Neuron (in vitro differentiated cells): ENCODE results near the gene ICA1.
A peak's percentile ranks its signal among the peaks of the same experiment; 100 is the strongest.

Experiments
- H2AFZ ChIP-seq: one replicate; pipeline ENCODE4 v1.6.1; 2013; ENCODE audit warnings: low read depth, mild to moderate bottlenecking, inconsistent platforms, low read length, moderate library complexity
- H3K27me3 ChIP-seq: one replicate; pipeline ENCODE4 v1.6.1; 2013; ENCODE audit warnings: low read length; ENCODE audit not compliant: insufficient read depth
- H3K36me3 ChIP-seq: one replicate; pipeline ENCODE4 v1.6.1; 2013; ENCODE audit warnings: low read length; ENCODE audit not compliant: insufficient read depth
- H3K4me1 ChIP-seq: one replicate; pipeline ENCODE4 v1.6.1; 2013; ENCODE audit warnings: low read length; ENCODE audit not compliant: insufficient read depth
- H3K4me3 ChIP-seq: 2 replicates; pipeline ENCODE4 v1.5.1; 2013; ENCODE audit warnings: mild to moderate bottlenecking, low read length, moderate library complexity
- H3K9me3 ChIP-seq: one replicate; pipeline ENCODE4 v1.6.1; 2013; ENCODE audit warnings: low read length

Gene ICA1

DNA sequence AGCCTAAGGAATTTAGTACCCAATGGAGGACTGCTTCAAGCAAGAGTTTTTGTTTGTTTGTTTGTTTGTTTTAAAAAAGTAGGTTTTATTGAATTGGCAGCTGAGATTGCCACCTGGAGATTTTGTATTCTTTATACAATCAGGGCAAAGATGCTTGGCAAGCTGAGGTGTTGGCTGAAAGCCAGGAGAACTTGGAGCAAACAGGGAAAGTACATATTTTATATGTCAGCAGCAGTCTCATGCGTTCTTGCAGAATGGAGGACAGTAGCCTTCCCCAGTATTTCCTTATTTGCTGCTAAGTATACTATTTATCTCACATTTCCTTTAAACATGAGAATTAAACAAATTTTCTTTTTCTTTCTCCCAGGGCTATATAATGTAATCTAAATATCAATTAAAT, 22.6 kb upstream of the ICA1 start:
- Histone ChIP-seq H3K4me3 (no peak overlapping the region), H3K9me3 (no peaks in the 10 kb centered on the region), H3K36me3 (no peaks in the 10 kb centered on the region), H2AFZ (no peak overlapping the region), H3K27me3 (no peaks in the 10 kb centered on the region), H3K4me1 (no peaks in the 10 kb centered on the region)

- Histone ChIP-seq H3K4me1 (no peaks in the 10 kb centered on the region), H3K27me3 (no peaks in the 10 kb centered on the region), H2AFZ (no peak overlapping the region), H3K4me3 (no peak overlapping the region), H3K9me3 (no peaks in the 10 kb centered on the region), H3K36me3 (no peaks in the 10 kb centered on the region)
These were observed 22.0 kb upstream of the ICA1 start for GRCh38 chr7:8283968-8284367.

- H2AFZ ChIP-seq = no peak overlapping the region
- no peaks in the 10 kb centered on the region for H3K4me1 ChIP-seq
- H3K4me3 ChIP-seq = no peak overlapping the region
- no peaks in the 10 kb centered on the region for H3K9me3 ChIP-seq
- H3K27me3 ChIP-seq = no peaks in the 10 kb centered on the region
- H3K36me3 ChIP-seq = no peaks in the 10 kb centered on the region
These were observed 20.9 kb upstream of the ICA1 start for GRCh38 chr7:8282871-8283270.

DNA sequence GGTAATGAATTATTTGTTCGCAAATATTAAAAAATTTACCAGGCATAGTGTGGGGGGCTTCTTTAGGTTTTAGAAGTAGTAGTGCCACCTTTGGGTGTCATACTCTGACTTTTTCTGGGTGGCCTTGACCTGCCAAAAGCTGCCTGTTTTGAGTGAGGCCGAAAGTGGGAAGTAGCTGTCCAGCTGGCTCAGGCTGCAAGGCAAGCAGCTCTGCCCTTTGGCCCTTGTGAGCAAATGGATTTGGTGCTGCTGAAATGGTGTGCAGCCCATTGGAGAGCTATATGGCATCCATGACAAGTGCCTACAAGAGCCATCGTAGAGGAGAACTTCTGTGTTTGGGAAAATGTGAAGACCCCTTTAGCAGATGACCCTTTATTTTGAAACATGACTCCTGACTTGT, 20.2 kb upstream of the ICA1 start:
- Histone ChIP-seq H3K36me3 (no peaks in the 10 kb centered on the region), H3K27me3 (no peaks in the 10 kb centered on the region), H2AFZ (no peak overlapping the region), H3K4me1 (no peaks in the 10 kb centered on the region), H3K4me3 (no peak overlapping the region), H3K9me3 (no peaks in the 10 kb centered on the region)

- Histone ChIP-seq H3K4me1 (no peaks in the 10 kb centered on the region), H3K9me3 (no peaks in the 10 kb centered on the region), H3K4me3 (no peak overlapping the region), H3K36me3 (no peaks in the 10 kb centered on the region), H2AFZ (no peak overlapping the region), H3K27me3 (no peaks in the 10 kb centered on the region)
These were observed 16.2 kb upstream of the ICA1 start for GRCh38 chr7:8278183-8278582.

DNA sequence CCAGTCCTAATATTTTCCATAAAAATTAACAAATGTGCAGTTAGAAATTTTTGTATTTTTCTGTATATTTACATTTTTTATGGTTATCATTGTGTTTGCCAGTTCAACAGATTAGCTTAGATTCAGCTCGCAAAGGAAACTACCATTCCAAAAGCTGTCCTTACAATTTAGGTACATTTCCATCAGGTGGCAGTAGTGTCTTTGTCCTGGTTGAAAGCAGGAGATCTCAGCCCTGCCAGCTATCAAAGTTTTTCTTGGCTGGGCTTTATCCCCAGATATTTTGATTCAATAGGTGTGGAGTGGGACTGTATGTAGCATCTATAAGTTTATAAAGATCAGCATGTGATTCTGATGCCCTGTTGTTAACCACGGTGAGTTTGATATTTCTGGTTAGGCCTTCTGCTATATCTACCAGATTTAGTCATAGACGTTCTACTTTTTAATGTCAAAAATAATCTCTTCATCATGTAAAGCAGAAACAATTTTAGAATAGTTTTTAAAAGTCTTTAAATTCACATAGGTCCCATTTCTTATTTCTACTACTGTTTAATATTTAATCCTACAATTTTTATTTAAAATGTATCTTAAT, 15.5 kb upstream of the ICA1 start:
- Histone ChIP-seq H3K27me3 (no peaks in the 10 kb centered on the region), H3K9me3 (no peaks in the 10 kb centered on the region), H2AFZ (no peak overlapping the region), H3K4me3 (no peak overlapping the region), H3K4me1 (no peaks in the 10 kb centered on the region), H3K36me3 (no peaks in the 10 kb centered on the region)

GRCh38 chr7:8274589-8274988, 12.6 kb upstream of the ICA1 start:
- H2AFZ ChIP-seq = no peak overlapping the region
- no peak overlapping the region for H3K4me3 ChIP-seq
- H3K36me3 ChIP-seq = no peaks in the 10 kb centered on the region
- no peaks in the 10 kb centered on the region for H3K9me3 ChIP-seq
- H3K27me3 ChIP-seq = no peaks in the 10 kb centered on the region
- no peaks in the 10 kb centered on the region for H3K4me1 ChIP-seq

- H2AFZ ChIP-seq = no peak overlapping the region
- no peaks in the 10 kb centered on the region for H3K27me3 ChIP-seq
- H3K36me3 ChIP-seq = no peaks in the 10 kb centered on the region
- no peaks in the 10 kb centered on the region for H3K9me3 ChIP-seq
- H3K4me1 ChIP-seq = no peaks in the 10 kb centered on the region
- H3K4me3 ChIP-seq = no peak overlapping the region
These were observed 10.0 kb upstream of the ICA1 start for GRCh38 chr7:8271960-8272359.

DNA sequence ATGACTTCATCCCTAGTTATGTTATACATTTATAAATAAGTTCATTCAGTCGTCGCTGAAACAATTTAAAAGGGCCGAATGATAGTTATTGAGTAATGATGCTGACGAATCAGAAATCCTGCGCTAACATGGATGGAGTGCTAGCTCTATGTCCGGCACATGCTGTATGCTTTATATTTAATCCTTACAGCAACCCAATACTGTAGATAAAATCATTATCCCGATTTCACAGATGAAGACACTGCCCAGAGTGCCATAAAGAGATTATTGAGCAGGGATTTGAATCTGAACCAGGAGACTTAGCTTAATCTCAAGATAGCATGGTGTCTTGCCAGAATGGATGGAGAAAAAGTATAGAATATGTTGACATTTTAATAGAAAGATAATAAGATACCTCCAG, 1.1 kb upstream of the ICA1 start:
- Histone ChIP-seq H3K4me3 (no peak overlapping the region), H3K9me3 (peaks cover 5% of the 10 kb centered on the region), H3K36me3 (no peaks in the 10 kb centered on the region), H2AFZ (no peak overlapping the region), H3K27me3 (no peaks in the 10 kb centered on the region), H3K4me1 (no peaks in the 10 kb centered on the region)

GRCh38 chr7:8260871-8261694, 884 bp downstream of the ICA1 start:
- Histone ChIP-seq H3K27me3 (no peaks in the 10 kb centered on the region), H3K4me3 (peak overlapping the region; percentile 65), H2AFZ (peak overlapping the region; percentile 60), H3K9me3 (peaks cover 8% of the 10 kb centered on the region), H3K4me1 (no peaks in the 10 kb centered on the region), H3K36me3 (no peaks in the 10 kb centered on the region)

GRCh38 chr7:8259586-8260222, 2.3 kb downstream of the ICA1 start:
- Histone ChIP-seq H3K9me3 (peaks cover 8% of the 10 kb centered on the region), H3K4me3 (no peak overlapping the region), H2AFZ (no peak overlapping the region), H3K36me3 (no peaks in the 10 kb centered on the region), H3K27me3 (no peaks in the 10 kb centered on the region), H3K4me1 (no peaks in the 10 kb centered on the region)

DNA sequence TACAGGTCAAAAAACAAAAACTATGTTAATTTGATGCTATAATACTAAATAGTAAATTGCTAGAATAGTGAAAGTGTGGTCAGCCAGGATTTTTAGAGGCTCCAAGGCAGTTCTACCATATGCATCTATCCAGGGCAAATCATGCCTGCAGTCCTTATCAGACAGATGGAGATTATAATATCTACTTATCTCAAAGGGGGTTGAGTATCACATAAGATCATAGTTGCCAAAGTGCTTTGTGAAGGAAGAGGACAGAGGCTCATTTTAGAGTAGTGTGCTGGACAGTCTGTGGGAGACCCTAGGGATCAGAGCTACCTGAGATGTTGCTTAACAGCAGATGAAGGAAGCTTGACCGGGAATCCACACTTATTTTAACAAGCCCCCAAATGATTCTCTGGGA, 3.2 kb downstream of the ICA1 start:
- no peak overlapping the region for H3K4me3 ChIP-seq
- peaks cover 8% of the 10 kb centered on the region for H3K9me3 ChIP-seq
- H3K36me3 ChIP-seq = no peaks in the 10 kb centered on the region
- H3K4me1 ChIP-seq = no peaks in the 10 kb centered on the region
- H2AFZ ChIP-seq = no peak overlapping the region
- no peaks in the 10 kb centered on the region for H3K27me3 ChIP-seq

DNA sequence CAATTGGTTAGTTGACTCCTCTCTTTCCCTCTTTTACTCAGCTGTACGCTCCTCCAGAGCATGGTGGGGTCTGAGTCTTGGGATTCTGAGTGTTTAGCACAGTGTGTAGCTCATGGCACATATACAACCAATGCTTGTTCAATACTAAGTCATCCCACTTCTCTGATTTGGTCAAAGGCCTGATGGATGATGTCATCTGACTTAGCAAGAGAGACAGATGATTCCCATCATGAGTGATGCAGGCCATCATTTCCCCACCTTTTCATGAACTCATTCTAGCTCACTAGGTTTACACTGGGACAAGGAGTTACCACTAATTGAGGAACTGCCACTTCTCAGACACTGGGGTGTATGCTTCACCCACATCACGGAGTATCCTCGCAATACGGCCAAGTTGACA, 3.8 kb downstream of the ICA1 start:
- Histone ChIP-seq H3K36me3 (no peaks in the 10 kb centered on the region), H3K27me3 (no peaks in the 10 kb centered on the region), H3K9me3 (peaks cover 8% of the 10 kb centered on the region), H2AFZ (no peak overlapping the region), H3K4me3 (no peak overlapping the region), H3K4me1 (no peaks in the 10 kb centered on the region)
